ENCODE data around the gene CTNNBL1.

CTNNBL1 gene

DNA sequence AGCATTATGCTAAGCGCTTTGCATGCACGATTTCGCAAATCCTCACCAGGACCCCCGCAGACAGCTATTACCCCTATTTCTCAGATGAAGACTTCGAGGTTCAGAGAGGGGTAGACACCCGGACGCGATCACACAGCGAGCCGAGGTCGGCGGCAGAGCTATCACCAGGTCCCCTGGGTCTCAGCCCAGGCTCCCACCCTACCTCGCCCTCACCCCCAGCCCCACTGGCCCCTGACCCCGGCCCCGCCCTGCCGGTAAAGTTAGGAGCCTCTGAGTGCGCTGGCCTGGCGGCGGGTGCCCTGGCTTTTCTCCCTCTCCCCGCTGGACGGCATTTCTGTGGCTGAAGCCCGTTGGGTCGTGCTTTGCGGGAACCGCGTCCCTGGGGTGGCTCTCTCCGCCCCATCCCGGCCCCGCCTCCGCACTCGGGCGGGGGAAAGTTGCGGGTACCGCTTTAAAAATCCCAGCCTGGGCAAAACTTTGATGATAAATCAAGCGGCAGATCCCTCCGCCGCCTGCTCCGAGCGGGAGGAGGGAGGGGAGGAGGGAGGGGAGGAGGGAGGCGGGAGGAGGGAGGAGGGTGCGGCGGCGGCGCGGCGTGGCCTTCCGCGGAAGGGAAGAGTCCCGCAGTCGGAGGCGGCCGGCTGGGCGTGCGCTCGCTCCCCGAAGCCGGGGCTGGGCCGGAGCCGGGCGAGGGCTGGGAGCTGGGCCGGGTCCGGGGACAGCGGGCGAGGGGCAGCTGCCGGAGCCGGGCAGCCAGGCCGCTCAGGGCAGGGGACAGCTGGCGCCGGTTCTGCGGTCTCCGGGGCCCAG lies 208.9 kb downstream of the CTNNBL1 start, which contains the start of gene VSTM2L:
TSS of gene VSTM2L (plus strand) at position 624 of the 810 bp plus-strand sequence. CDS start 224 bp downstream, outside the sequence.
- H3K4me3 ChIP-seq (replicated peaks; ENCODE audit: low read depth, low read length) = peak within 1 kb of the TSS; percentile 37
- peak; percentile 54 for DNase-seq (ENCODE audit: low read depth)
- TF ChIP-seq, protein P1, sequence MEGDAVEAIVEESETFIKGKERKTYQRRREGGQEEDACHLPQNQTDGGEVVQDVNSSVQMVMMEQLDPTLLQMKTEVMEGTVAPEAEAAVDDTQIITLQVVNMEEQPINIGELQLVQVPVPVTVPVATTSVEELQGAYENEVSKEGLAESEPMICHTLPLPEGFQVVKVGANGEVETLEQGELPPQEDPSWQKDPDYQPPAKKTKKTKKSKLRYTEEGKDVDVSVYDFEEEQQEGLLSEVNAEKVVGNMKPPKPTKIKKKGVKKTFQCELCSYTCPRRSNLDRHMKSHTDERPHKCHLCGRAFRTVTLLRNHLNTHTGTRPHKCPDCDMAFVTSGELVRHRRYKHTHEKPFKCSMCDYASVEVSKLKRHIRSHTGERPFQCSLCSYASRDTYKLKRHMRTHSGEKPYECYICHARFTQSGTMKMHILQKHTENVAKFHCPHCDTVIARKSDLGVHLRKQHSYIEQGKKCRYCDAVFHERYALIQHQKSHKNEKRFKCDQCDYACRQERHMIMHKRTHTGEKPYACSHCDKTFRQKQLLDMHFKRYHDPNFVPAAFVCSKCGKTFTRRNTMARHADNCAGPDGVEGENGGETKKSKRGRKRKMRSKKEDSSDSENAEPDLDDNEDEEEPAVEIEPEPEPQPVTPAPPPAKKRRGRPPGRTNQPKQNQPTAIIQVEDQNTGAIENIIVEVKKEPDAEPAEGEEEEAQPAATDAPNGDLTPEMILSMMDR (IDR thresholded peaks at IDR 0.05; ENCODE audit: low read length, missing control alignments) = no peak

GRCh38 chr20:37903317-37904007 lies 209.6 kb downstream of the CTNNBL1 start:
- no peak overlapping the region for H3K4me3 ChIP-seq (replicated peaks; ENCODE audit: low read depth, low read length)
- no peak for DNase-seq (ENCODE audit: low read depth)
- TF ChIP-seq, protein P1 (IDR thresholded peaks at IDR 0.05; ENCODE audit: low read length, missing control alignments) = no peak

DNA sequence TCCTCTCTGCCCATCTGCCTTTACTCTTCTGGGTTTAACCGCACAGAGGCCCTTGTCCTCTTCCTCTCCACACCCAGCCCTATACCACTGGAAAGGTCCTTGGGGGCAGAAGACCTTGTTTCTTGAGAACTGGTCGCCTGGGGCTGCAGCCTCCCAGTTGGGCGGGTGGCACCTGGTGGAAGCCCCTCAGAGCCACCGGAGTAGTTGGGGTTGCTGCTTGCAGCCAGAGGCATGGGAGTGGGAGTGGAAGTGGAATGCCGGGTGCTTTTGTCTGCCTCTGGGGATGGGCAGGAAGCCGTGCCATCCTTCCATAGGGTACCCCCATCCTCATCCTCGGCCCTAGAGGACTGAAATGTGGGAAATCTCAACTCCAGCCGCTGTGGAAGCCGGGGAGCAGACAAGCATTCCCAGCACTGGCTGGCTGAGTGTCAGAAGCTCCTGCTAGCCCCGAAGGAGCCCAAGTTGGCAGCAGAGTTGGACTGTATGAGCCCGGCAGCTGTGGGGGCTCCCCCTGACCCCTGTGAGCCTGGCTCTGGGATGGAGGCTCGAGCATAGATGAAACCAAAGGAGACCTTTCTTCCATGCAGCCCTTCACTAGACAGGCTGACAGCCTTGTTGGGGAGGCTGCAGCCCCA lies 210.3 kb downstream of the CTNNBL1 start:
- TF ChIP-seq, protein P1 (IDR thresholded peaks at IDR 0.05; ENCODE audit: low read length, missing control alignments) = no peak
- H3K4me3 ChIP-seq (replicated peaks; ENCODE audit: low read depth, low read length) = no peak overlapping the region
- DNase-seq (ENCODE audit: low read depth) = no peak

- TF ChIP-seq, protein P1 (IDR thresholded peaks at IDR 0.05; ENCODE audit: low read length, missing control alignments) = no peak
- no peak overlapping the region for H3K4me3 ChIP-seq (replicated peaks; ENCODE audit: low read depth, low read length)
- no peak for DNase-seq (ENCODE audit: low read depth)
Measured at GRCh38 chr20:37904845-37905373, 211.1 kb downstream of the CTNNBL1 start.

- no peak overlapping the region for H3K4me3 ChIP-seq (replicated peaks; ENCODE audit: low read depth, low read length)
- TF ChIP-seq, protein P1 (IDR thresholded peaks at IDR 0.05; ENCODE audit: low read length, missing control alignments) = no peak
- no peak for DNase-seq (ENCODE audit: low read depth)
Measured at GRCh38 chr20:37905671-37906613, 212.1 kb downstream of the CTNNBL1 start.

GRCh38 chr20:37907330-37907676 lies 213.5 kb downstream of the CTNNBL1 start:
- H3K4me3 ChIP-seq (replicated peaks; ENCODE audit: low read depth, low read length) = no peak overlapping the region
- no peak for DNase-seq (ENCODE audit: low read depth)
- TF ChIP-seq, protein P1 (IDR thresholded peaks at IDR 0.05; ENCODE audit: low read length, missing control alignments) = no peak
